ENCODE data around the gene MEP1A.

- TF ChIP-seq POLR2A (IDR thresholded peaks at IDR 0.05), result no peak
- TF ChIP-seq, protein P1, sequence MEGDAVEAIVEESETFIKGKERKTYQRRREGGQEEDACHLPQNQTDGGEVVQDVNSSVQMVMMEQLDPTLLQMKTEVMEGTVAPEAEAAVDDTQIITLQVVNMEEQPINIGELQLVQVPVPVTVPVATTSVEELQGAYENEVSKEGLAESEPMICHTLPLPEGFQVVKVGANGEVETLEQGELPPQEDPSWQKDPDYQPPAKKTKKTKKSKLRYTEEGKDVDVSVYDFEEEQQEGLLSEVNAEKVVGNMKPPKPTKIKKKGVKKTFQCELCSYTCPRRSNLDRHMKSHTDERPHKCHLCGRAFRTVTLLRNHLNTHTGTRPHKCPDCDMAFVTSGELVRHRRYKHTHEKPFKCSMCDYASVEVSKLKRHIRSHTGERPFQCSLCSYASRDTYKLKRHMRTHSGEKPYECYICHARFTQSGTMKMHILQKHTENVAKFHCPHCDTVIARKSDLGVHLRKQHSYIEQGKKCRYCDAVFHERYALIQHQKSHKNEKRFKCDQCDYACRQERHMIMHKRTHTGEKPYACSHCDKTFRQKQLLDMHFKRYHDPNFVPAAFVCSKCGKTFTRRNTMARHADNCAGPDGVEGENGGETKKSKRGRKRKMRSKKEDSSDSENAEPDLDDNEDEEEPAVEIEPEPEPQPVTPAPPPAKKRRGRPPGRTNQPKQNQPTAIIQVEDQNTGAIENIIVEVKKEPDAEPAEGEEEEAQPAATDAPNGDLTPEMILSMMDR (IDR thresholded peaks at IDR 0.05 in 8 of 11, conservative IDR thresholded peaks at IDR 0.05 in 3 of 11), result no peak
These were observed 41.5 kb upstream of the MEP1A start for GRCh38 chr6:46751658-46752057.

All from spleen (tissue), 7 donors.